NCI-H187 (cell line): ENCODE measurements around the gene CD200R1.
A peak's percentile ranks its signal among the peaks of the same experiment; 100 is the strongest.

Source experiments
- DNase-seq, 2 experiments: peaks; one replicate each; lab custom pipeline; 2025; lab: John Stamatoyannopoulos, UW

Gene CD200R1

GRCh38 chr3:112974894-112975293 is at the start of gene CD200R1:
TSS of gene CD200R1 (minus strand) at chr3:112975103. CDS start at chr3:112974857, 246 bp downstream.
- DNase-seq, result no peak

- DNase-seq, result no peak
Observed at GRCh38 chr3:113021471-113021870, 46.6 kb upstream of the CD200R1 start.

- DNase-seq, result peak; percentile 51 to 88
Observed at GRCh38 chr3:113019182-113020137, 44.6 kb upstream of the CD200R1 start.

- DNase-seq, result no peak
Observed at GRCh38 chr3:113018536-113019181, 43.8 kb upstream of the CD200R1 start.

GRCh38 chr3:113013593-113013992 is 38.7 kb upstream of the CD200R1 start:
- no peak for DNase-seq

GRCh38 chr3:113008117-113008516 is 33.2 kb upstream of the CD200R1 start:
- no peak for DNase-seq

GRCh38 chr3:113006359-113007056 is 31.6 kb upstream of the CD200R1 start:
- DNase-seq, result no peak

- no peak for DNase-seq
Observed at GRCh38 chr3:113005611-113006010, 30.7 kb upstream of the CD200R1 start.

GRCh38 chr3:113002679-113003078 is 27.8 kb upstream of the CD200R1 start:
- DNase-seq, result no peak

- no peak for DNase-seq
Observed at GRCh38 chr3:113002037-113002436, 27.1 kb upstream of the CD200R1 start.

- DNase-seq, result no peak
Observed at GRCh38 chr3:113000691-113001090, 25.8 kb upstream of the CD200R1 start.

- no peak for DNase-seq
Observed at GRCh38 chr3:112995800-112996199, 20.9 kb upstream of the CD200R1 start.

- peak; percentile 79 for DNase-seq
Observed at GRCh38 chr3:112990672-112991602, 16.0 kb upstream of the CD200R1 start, which contains the start of gene GTPBP8. TSS of gene GTPBP8 (plus strand) at chr3:112990984. CDS start at chr3:112991000, 16 bp downstream.

GRCh38 chr3:112987710-112988334 is 12.9 kb upstream of the CD200R1 start:
- no peak for DNase-seq

GRCh38 chr3:112984485-112984884 is 9.6 kb upstream of the CD200R1 start:
- no peak for DNase-seq

GRCh38 chr3:112982710-112983109 is 7.8 kb upstream of the CD200R1 start:
- no peak for DNase-seq

GRCh38 chr3:112980080-112980479 is 5.2 kb upstream of the CD200R1 start:
- no peak for DNase-seq

- no peak for DNase-seq
Observed at GRCh38 chr3:112979244-112979832, 4.4 kb upstream of the CD200R1 start.

GRCh38 chr3:112976953-112977352 is 2.0 kb upstream of the CD200R1 start:
- no peak for DNase-seq

- no peak for DNase-seq
Observed at GRCh38 chr3:112976001-112976400, 1.1 kb upstream of the CD200R1 start.

- no peak for DNase-seq
Observed at GRCh38 chr3:112974178-112974517, 755 bp downstream of the CD200R1 start.
